HepG2 (cell line): ENCODE data around the gene NOTUM. TPM values are rescaled to one million over a fixed set of nuclear protein-coding genes. Genes with fewer than 3 reads are reported as not detected.

ENCODE experiments used
- ADNP ChIP-seq: sonication (generic); formaldehyde crosslinking; IDR thresholded peaks from 2 replicates; pipeline ENCODE4 v1.4.0; 2020; ENCODE audit warnings: missing genetic modification reagents
- FOXA1 ChIP-seq, 2 experiments: fragments of 450-650 bp in 1 of 2; sonication (generic) in 1 of 2; formaldehyde crosslinking in 1 of 2; IDR thresholded peaks; 2 replicates each; pipeline versions ENCODE4 v1.4.0 to v1.6.1; 2016 to 2020; ENCODE audit warnings: missing genetic modification reagents in 1 of 2
- GATAD2A ChIP-seq: IDR thresholded peaks from 2 replicates; pipeline ENCODE4 v1.6.1; 2016
- PITX1 ChIP-seq: sonication (generic); formaldehyde crosslinking; IDR thresholded peaks from 2 replicates; pipeline ENCODE4 v1.5.1; 2020; ENCODE audit warnings: mild to moderate bottlenecking, missing genetic modification reagents
- RELA ChIP-seq: sonication (generic); formaldehyde crosslinking; IDR thresholded peaks from 2 replicates; pipeline ENCODE4 v1.4.0; 2020; ENCODE audit warnings: missing genetic modification reagents
- RXRB ChIP-seq: IDR thresholded peaks from 2 replicates; pipeline ENCODE4 v1.6.1; 2016; ENCODE audit warnings: borderline replicate concordance, missing genetic modification reagents, missing compliant biosample characterization
- ZNF737 ChIP-seq: sonication (generic); formaldehyde crosslinking; IDR thresholded peaks from 2 replicates; pipeline ENCODE4 v1.5.0; 2020; ENCODE audit warnings: missing genetic modification reagents, mild to moderate bottlenecking, borderline replicate concordance
- ZNF747 ChIP-seq: sonication (generic); formaldehyde crosslinking; IDR thresholded peaks from 2 replicates; pipeline ENCODE4 v1.8.1; 2023; ENCODE audit warnings: missing genetic modification reagents, mild to moderate bottlenecking, borderline replicate concordance
- ZNF772 ChIP-seq: sonication (generic); formaldehyde crosslinking; IDR thresholded peaks from 2 replicates; pipeline ENCODE4 v1.5.0; 2020; ENCODE audit warnings: mild to moderate bottlenecking, missing genetic modification reagents
- polyA plus RNA-seq, 8 experiments: library from polyadenylated mRNA; depleted of rRNA in 3 of 8; stranded (reverse) in 7 of 8; unstranded in 1 of 8; fragments of >200 nt; fragmentation: Illumina TruSeq in 4 of 8; extraction: Trizol in 4 of 8; gene quantifications; 2 replicates each; pipeline versions ENCODE4 v1.2.1 to v1.2.3, GENCODE V29; 2011 to 2016; ENCODE audit warnings: low read depth in 4 of 8, missing spikeins in 1 of 8, mixed read lengths in 1 of 8; ENCODE audit not compliant: insufficient read depth in 1 of 8
- total RNA-seq, 5 experiments: library from RNA; depleted of rRNA; stranded (reverse); fragments of >200 nt; fragmentation: Illumina TruSeq; extraction: Trizol; gene quantifications; 2 replicates each; pipeline ENCODE4 v1.2.3, GENCODE V29; 2016; ENCODE audit warnings: low read depth in 1 of 5
- TF ChIP-seq, protein P1 (sequence below): sonication (generic); formaldehyde crosslinking; IDR thresholded peaks from 2 replicates; pipeline ENCODE4 v1.4.0; 2020; ENCODE audit warnings: missing genetic modification reagents
- TF ChIP-seq, protein P2 (sequence below): IDR thresholded peaks from 2 replicates; pipeline ENCODE4 v1.6.1; 2016; ENCODE audit warnings: mild to moderate bottlenecking, missing biosample characterization, missing genetic modification reagents
- TF ChIP-seq, protein P3 (sequence below): sonication (generic); formaldehyde crosslinking; IDR thresholded peaks from 2 replicates; pipeline ENCODE4 v1.4.0; 2020; ENCODE audit warnings: missing genetic modification reagents, borderline replicate concordance
- TF ChIP-seq, protein P4 (sequence below): sonication (generic); formaldehyde crosslinking; IDR thresholded peaks from 2 replicates; pipeline ENCODE4 v1.5.1; 2020; ENCODE audit warnings: missing genetic modification reagents, mild to moderate bottlenecking, borderline replicate concordance
- TF ChIP-seq, protein P5 (sequence below): IDR thresholded peaks from 2 replicates; pipeline ENCODE4 v1.6.1; 2016; ENCODE audit warnings: missing biosample characterization, missing genetic modification reagents, low read depth
- TF ChIP-seq, protein P6 (sequence below): sonication (generic); formaldehyde crosslinking; IDR thresholded peaks from 2 replicates; pipeline ENCODE4 v1.4.0; 2020; ENCODE audit warnings: mild to moderate bottlenecking, missing genetic modification reagents, borderline replicate concordance

Gene NOTUM
- total and polyA plus RNA-seq, 2 of the 13 experiments (the other 11 are each of a cell fraction or from before 2014, with no cell fraction given): 150 to 160 TPM

DNA sequence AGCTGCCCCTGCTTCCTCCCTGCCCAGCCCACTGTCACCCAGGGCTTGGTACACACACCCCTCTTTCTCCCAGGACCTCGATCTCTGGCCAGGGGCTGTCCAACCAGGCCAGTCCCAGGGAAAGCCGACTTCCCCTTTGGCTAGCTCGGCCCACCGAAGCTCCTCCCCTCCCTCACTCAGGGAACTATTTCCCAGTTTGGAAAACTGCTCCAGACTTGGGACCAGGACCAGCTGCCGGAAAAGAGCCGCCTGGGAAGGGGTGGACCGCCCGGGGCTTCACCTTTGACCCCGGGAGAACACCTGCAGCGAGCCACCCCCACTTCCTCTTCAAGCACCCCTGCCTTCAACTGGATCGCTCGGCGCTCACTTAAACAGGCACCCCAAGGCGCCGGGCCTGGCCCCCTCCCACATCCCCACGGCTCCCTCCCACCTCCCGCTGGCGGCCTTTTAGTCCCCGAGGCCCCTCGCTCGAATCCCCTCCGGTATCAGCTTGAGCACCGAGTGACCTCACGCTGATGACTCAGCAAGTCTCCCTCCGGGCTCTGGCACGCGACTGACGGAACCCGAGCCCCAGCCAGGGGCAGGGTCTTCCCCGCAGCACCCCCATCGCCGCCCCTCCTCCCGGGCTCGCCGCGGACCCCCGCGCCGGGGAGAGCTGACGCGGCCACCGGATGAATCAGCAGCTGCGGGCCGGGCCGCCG, 34.4 kb downstream of the NOTUM start (continued):
- TF ChIP-seq PITX1: no peak
- TF ChIP-seq, protein P1, sequence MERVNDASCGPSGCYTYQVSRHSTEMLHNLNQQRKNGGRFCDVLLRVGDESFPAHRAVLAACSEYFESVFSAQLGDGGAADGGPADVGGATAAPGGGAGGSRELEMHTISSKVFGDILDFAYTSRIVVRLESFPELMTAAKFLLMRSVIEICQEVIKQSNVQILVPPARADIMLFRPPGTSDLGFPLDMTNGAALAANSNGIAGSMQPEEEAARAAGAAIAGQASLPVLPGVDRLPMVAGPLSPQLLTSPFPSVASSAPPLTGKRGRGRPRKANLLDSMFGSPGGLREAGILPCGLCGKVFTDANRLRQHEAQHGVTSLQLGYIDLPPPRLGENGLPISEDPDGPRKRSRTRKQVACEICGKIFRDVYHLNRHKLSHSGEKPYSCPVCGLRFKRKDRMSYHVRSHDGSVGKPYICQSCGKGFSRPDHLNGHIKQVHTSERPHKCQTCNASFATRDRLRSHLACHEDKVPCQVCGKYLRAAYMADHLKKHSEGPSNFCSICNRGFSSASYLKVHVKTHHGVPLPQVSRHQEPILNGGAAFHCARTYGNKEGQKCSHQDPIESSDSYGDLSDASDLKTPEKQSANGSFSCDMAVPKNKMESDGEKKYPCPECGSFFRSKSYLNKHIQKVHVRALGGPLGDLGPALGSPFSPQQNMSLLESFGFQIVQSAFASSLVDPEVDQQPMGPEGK: peak; percentile 82
- TF ChIP-seq, protein P2, sequence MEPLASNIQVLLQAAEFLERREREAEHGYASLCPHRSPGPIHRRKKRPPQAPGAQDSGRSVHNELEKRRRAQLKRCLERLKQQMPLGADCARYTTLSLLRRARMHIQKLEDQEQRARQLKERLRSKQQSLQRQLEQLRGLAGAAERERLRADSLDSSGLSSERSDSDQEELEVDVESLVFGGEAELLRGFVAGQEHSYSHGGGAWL: peak; percentile 75; the same call in 1 of the 2 replicates
- TF ChIP-seq FOXA1 (IDR thresholded peaks at IDR 0.05): no peak
- peak; percentile 26; the same call in 1 of the 2 replicates for TF ChIP-seq FOXA1 (CRISPR knock-in tag; IDR thresholded peaks at IDR 0.05)
- TF ChIP-seq GATAD2A (CRISPR knock-in tag): peak; percentile 46
- TF ChIP-seq RXRB (CRISPR knock-in tag): peak; percentile 75
- TF ChIP-seq ZNF772: no peak
- TF ChIP-seq, protein P3, sequence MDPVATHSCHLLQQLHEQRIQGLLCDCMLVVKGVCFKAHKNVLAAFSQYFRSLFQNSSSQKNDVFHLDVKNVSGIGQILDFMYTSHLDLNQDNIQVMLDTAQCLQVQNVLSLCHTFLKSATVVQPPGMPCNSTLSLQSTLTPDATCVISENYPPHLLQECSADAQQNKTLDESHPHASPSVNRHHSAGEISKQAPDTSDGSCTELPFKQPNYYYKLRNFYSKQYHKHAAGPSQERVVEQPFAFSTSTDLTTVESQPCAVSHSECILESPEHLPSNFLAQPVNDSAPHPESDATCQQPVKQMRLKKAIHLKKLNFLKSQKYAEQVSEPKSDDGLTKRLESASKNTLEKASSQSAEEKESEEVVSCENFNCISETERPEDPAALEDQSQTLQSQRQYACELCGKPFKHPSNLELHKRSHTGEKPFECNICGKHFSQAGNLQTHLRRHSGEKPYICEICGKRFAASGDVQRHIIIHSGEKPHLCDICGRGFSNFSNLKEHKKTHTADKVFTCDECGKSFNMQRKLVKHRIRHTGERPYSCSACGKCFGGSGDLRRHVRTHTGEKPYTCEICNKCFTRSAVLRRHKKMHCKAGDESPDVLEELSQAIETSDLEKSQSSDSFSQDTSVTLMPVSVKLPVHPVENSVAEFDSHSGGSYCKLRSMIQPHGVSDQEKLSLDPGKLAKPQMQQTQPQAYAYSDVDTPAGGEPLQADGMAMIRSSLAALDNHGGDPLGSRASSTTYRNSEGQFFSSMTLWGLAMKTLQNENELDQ (CRISPR knock-in tag): no peak
- no peak for TF ChIP-seq ZNF737 (CRISPR knock-in tag)
- TF ChIP-seq, protein P4, sequence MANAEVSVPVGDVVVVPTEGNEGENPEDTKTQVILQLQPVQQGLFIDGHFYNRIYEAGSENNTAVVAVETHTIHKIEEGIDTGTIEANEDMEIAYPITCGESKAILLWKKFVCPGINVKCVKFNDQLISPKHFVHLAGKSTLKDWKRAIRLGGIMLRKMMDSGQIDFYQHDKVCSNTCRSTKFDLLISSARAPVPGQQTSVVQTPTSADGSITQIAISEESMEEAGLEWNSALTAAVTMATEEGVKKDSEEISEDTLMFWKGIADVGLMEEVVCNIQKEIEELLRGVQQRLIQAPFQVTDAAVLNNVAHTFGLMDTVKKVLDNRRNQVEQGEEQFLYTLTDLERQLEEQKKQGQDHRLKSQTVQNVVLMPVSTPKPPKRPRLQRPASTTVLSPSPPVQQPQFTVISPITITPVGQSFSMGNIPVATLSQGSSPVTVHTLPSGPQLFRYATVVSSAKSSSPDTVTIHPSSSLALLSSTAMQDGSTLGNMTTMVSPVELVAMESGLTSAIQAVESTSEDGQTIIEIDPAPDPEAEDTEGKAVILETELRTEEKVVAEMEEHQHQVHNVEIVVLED: peak; percentile 61; the same call in 1 of the 2 replicates
- peak; percentile 69; the same call in 1 of the 2 replicates for TF ChIP-seq RELA
- TF ChIP-seq, protein P5, sequence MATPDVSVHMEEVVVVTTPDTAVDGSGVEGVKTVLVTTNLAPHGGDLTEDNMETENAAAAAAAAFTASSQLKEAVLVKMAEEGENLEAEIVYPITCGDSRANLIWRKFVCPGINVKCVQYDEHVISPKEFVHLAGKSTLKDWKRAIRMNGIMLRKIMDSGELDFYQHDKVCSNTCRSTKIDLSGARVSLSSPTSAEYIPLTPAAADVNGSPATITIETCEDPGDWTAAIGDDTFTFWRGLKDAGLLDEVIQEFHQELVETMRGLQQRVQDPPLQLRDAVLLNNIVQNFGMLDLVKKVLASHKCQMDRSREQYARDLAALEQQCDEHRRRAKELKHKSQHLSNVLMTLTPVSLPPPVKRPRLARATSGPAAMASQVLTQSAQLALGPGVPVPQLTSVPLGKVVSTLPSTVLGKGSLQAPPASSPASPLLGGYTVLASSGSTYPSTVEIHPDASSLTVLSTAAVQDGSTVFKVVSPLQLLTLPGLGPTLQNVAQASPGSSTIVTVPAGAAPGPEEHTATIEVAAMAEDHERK: no peak
- TF ChIP-seq ZNF747 (CRISPR knock-in tag): peak; percentile 44; the same call in 1 of the 2 replicates
- TF ChIP-seq, protein P6, sequence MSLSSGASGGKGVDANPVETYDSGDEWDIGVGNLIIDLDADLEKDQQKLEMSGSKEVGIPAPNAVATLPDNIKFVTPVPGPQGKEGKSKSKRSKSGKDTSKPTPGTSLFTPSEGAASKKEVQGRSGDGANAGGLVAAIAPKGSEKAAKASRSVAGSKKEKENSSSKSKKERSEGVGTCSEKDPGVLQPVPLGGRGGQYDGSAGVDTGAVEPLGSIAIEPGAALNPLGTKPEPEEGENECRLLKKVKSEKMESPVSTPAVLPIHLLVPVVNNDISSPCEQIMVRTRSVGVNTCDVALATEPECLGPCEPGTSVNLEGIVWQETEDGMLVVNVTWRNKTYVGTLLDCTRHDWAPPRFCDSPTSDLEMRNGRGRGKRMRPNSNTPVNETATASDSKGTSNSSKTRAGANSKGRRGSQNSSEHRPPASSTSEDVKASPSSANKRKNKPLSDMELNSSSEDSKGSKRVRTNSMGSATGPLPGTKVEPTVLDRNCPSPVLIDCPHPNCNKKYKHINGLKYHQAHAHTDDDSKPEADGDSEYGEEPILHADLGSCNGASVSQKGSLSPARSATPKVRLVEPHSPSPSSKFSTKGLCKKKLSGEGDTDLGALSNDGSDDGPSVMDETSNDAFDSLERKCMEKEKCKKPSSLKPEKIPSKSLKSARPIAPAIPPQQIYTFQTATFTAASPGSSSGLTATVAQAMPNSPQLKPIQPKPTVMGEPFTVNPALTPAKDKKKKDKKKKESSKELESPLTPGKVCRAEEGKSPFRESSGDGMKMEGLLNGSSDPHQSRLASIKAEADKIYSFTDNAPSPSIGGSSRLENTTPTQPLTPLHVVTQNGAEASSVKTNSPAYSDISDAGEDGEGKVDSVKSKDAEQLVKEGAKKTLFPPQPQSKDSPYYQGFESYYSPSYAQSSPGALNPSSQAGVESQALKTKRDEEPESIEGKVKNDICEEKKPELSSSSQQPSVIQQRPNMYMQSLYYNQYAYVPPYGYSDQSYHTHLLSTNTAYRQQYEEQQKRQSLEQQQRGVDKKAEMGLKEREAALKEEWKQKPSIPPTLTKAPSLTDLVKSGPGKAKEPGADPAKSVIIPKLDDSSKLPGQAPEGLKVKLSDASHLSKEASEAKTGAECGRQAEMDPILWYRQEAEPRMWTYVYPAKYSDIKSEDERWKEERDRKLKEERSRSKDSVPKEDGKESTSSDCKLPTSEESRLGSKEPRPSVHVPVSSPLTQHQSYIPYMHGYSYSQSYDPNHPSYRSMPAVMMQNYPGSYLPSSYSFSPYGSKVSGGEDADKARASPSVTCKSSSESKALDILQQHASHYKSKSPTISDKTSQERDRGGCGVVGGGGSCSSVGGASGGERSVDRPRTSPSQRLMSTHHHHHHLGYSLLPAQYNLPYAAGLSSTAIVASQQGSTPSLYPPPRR: peak; percentile 65
- no peak for TF ChIP-seq ADNP
